GM21423 (cell line): Measurements from ENCODE around the gene LAMP5.

Experiments used
- ATAC-seq: cut with Tn5 transposase; IDR thresholded peaks from one replicate; pipeline ENCODE4 v1.9.1; 2021; ENCODE audit warnings: mild to moderate bottlenecking, moderate library complexity; ENCODE audit not compliant: unreplicated experiment

LAMP5 gene

DNA sequence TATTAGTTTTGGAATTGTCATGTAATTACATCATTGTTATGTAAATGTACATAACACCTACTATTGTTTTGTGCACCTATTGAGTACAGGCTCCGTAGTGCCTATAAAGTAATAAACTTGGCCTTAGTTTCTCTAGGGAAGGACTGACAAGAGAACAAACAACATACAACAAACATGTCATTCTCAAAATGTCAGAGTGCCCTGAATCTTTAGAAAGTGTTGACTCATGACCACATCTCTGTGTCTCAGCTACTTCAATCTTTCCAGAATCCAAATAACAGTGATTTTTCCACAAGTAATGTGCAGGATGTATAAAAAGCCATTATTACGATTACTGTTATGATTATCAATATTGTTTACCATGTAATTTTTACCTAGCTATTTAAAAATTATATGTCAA, 17.2 kb downstream of the LAMP5 start:
- no peak for ATAC-seq

DNA sequence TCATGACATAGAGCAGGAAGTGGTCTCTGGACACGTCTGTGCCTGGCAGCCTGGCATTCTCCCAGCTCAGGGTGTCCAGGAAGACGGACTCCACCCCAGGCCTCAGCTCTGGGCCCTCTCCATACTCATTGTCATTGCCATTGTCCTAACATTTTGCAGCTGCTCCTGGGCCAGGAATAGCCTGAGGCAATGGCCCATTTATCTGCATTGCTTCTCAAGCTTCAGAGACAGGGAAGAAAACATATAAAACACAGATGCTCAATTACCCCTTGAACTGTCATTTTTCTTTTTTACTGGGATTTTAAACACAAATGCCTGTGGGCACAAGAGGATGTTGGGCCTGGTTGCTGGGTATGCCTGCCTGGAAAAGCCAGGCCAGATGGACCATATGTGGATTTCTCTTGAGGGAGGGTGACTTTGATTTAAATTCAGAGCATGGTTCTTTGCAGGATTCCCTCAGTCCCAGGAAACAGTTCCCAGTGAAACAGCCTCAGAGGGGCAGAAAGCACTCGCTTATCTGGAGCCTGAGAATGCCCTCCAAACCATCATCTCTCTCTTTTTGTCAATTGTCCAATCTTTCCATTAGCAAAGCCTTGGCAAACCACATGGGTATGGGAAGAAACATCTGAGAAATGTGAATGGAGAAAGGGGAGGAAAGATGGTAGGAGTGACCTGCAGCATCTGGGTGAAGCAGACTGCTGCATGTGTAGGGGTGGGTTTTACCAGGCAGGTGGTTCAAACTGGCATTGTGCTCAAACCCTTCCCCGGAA, 17.9 kb downstream of the LAMP5 start:
- ATAC-seq: no peak

DNA sequence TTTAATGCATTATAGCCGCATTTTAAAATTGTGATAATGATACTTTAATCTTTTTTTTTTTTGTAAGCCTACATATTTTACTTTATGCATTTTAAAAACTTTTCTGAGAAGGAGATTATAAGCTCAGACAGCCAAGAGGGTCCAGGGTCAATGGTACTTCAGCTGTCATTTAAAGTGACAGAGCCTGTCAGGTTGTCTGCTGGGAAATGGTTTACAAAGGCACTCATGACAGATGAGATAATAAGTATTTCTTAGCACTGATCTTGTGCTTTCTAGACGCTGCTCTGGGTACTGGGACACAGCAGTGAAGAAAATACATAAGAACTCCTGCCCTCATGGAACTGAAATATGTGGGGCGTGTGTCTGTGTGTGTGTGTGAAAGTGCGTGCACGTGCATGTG, 19.6 kb downstream of the LAMP5 start:
- no peak for ATAC-seq

DNA sequence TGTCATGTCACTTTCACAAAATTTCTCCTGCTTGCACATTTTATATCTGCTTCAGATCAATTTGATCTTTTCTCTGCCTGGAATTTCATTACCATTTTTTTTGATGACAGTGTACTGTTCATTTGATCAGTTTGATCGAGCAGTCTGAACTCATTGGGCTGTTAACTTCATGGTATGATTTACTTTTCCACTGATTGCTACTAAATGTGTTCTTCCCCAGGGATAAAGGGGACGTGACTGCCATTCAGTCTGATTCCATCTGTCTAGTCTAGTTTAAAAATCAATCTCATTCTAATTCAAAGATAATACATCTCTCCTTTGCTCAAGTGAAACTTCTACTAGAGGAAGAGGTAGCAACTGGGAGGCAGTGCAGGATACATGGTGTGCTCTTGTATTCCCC, 21.1 kb downstream of the LAMP5 start:
- ATAC-seq: no peak

DNA sequence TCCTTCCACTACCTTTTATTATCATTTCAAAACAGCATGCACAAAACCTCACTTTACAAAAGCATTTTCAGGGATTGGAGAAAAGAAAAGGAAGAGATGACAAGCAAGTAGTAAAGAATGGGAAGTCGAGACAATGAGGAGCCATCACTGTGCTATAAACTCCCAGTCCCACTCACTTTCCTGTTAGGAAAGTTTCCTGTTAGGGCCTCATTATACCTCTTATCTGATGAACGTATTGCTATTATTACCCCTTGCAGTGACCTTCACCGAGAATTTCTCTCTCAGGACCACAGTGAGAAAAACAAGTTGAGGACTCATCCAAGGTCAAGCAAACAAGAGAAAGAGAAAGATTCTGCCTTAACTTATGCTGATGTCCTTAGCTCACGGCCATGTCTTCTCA, 28.8 kb downstream of the LAMP5 start:
- ATAC-seq: no peak

DNA sequence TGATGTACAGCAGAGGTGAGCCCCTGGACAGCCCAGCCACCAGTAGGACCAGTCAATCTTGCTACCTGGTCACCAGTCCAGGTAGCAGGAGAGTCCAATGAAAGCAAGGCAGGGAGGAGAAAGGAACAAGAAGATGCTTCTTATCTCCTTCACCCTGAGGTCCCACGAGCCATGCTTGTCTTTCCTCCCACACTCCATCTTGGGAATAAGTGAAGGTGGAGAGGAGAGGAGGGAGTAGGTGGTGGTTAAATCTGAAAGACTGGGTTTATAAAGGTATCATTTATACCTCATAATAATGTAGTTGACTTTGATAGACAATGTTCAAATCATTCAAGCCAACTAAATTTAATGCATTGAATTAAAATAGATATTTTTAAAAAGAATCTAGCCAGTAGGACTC, 35.9 kb downstream of the LAMP5 start:
- ATAC-seq: no peak

DNA sequence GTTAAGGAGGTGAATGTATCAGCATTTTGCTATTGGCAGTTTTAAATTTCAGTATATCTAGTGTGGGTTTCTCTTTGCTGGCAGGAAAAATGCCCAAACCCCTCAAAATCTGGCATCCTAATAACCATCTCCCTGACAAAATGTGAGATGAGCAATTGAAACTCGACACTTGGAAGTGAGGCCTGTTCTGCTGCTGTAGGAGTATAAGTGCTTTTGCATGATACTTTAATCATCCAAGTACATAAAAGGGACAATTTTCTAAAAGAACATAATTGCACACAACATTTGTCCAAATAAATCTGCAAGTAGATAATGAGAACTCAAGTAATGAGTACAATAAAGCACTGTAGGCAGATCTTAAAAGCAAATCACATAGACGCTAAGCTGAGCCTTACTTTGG, 36.5 kb downstream of the LAMP5 start:
- ATAC-seq: no peak

DNA sequence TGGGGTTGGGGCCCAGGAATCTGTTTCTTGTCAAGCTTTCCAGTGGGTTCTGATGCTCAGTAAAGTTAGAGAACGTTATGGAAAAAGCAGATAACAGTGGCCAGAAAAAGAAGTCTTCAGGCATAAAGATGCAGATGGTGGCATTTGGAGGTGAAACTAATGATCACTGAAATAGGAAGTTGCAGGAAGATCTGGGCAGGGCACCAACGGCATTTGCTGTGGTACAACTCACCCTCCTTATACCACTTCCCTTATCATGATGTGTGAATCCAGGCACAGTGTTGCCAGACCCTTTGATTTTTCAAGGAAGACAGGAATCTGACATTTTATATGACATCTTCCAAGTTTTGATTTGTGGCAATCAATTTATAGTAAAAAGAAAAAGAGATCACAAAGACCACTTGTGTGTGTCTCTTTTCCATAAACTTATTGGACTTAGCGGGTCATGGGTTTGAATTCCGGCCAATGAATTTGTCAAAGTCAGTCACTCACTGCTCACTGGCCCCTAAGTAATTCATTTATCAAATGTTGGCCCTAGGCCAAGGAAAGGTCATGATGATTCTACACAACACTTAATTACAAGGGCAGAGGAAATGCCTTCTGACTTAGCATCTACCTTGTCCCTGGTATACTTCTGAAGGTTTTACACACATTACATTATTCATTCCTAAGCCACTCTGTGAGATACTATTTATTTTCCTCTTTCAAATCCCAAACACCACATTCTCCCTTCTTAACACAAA, 37.6 kb downstream of the LAMP5 start:
- no peak for ATAC-seq

DNA sequence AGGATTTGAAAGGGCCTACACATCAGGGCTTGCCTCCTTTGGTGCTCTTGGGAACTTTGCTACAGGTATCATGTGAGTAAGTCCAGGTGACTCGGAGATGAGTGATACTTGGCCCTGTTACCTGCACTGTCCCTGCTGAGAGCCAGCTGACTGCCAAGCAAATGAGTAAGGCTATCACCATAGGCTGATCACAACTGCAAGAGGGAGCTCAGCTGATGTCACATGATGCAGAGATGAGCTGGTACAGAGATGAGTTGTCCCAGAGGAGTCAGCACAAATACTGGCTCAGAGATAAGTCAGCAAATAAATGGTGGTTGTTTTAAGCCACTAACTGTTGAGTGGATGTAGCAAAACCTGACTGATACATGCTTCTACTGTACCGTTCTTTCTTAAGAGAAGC, 41.4 kb downstream of the LAMP5 start:
- no peak for ATAC-seq

DNA sequence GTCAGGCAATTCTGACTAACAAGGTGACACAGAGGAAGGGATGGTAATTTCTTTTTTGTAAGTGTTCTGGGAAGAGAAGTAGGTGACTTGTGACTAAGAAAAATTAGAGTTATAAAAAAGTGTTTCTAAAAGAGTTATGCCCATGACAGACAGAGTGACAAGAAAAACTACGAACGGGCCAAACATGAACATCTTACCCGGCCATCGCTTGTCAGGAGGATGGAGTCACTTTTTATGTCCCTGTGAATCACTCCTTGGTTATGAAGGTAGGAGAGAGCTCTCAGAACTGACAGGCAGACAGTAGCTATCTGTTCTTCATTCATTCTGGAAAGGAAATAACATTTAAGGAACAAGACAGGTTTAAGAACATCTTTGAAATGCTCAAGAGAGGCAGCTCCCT, 43.0 kb downstream of the LAMP5 start:
- no peak for ATAC-seq

DNA sequence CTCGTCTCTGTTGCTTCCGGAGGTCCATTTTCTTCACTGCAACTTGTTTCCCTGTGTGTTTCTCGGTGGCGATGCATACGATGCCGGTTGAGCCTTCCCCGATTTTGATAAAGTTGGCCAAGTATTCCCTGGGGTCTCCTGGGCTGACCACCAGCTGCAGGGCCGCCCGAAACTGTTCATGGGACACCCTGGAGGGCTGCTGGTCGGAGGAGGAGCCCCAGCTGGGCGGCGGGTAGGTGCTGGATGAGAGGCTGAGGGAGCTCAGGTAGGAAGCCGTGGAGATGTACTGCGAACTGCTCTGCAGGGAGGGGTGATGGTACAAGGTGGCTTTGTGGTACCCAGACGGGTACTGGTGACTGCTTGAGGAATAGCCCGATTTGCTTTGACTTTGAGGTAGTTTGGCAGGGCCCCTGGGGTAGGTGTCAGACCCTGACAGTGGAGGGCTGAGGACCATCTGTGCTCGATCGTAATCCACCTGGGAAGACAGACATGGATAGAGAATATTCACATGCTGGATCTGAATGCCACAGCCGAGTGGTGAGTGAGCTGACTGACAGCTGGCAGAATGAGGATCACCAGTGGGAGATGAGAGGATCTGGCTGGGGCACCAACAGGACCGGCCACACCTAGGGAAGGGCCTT, 51.6 kb downstream of the LAMP5 start:
- ATAC-seq: no peak

DNA sequence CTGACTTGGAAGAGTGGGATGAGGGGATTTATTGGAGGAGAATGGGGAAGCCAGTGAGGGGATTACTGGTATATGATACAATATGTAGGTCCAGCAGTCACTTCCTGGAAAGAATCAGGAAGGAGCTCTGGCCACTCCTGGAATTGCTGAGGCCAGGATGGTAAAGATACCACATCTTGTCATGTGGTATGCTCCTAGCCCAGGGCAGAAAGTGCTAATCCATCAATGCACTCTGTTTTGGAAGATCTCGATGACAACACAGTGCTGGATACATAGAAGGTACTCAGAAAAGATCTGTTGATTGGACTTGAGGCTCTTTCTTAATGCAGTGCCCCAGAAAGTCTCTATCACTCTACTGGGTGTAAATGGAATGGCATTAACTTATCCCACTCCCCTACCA, 52.6 kb downstream of the LAMP5 start:
- ATAC-seq: no peak

DNA sequence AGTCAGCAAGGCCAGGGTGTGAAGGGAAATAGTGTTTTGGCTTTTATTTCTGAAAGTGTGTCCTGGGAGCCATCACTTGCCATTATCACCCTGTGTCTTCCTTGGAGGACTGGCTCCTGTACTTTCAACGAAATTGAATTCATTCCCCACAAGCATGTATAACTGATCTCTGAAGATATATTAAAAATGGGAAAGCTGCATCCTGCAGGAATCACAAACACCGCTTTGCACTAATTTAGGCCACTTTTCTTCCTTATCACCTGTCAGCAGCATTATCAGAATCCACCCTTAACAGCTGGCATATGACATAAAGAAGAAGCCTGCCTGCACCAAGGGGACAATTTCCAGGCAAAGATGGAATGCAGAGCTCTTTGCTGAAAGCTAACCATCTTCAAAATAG, 56.2 kb downstream of the LAMP5 start:
- ATAC-seq: no peak

DNA sequence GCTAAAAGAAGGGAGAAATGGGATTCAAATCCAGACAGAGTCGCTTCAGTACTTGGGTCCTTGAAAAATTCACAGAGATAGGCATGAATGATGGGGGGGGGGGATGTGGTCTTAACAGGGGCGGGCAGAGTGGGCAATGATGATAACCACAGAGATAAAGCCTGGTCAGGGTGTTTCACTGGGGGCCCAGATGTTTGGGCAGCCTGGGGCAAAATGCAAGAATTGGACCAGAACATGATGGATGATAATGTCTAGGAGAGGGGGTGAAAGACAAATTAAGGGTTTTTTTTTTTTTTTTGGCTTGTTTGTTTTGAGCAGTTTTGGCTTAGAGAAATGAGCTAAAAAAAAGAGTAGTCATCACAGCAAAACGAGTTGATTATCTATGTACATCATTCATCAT, 57.4 kb downstream of the LAMP5 start:
- no peak for ATAC-seq

DNA sequence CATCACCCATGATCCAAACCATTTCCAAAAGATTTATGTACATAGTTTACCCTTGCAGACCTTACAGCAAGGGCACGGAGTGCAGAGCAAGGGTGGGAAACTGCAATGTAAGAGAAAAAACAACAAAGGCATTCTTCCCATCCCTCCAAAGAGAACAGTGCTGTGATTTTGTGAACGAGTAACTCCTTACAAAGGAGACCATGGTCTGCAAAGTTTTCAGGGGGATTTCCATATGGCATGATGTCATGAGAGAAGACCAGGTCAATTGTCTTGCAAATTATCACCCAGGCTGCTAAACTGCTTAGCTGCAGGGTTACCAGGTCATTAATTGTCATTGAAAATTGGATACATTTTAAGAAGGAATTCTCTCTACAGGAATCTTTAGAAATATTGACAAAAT, 58.3 kb downstream of the LAMP5 start:
- no peak for ATAC-seq

DNA sequence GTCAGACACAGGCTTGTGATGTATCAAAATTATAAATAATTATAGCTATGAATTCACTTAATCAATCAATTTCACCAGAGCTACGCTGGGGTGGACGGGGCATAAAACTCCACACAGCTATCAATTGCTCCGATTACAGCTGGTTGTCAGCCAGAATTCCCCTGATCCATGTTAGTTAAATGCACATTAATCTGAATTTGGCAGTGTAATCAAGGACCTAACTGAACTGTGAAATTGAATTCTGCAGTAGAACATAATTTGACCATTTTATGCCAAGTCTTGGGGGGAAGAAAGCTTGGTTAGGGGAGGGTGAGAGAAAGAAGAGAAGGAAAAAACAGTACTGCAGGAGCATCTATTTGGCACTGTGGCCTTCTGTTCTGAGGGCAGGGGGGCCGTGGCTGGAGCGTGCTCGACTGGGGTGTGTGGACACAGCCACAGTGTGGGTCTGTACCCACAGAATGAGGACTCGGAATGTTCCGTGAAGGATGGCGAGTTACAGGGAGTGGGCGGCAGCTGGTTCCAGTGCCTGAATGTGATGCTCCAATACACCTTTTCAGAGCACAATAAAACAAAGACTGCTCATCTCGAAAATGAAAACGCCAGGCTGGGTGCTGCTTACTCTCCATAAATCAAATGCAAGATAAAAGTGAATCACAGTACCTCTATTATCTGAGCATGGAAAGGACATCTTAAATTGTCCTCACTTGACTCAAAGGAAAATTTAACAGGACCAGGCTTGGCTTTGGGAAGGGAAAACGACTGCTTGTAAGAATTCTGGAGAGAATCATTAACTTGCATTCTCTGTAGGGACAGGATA, 59.2 kb downstream of the LAMP5 start:
- no peak for ATAC-seq

DNA sequence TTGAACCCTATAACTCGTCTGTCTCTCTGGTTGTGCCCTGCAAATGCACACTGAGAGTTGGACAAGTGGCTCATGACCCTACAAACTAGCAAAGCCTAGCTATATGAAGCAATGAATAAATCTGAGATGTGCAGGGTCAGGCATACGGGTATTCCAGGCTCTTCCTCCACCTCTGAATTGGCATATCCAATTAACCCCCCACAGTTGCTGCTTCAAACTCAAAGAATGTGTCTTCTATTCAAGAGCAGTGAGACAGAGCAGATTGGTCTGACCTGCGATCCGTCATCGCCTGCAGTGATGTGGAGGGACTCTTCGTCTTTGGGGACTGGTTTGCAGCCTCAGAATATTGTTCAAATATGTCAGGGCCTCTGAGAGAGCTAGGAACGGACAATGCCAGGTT, 59.8 kb downstream of the LAMP5 start:
- ATAC-seq: no peak

DNA sequence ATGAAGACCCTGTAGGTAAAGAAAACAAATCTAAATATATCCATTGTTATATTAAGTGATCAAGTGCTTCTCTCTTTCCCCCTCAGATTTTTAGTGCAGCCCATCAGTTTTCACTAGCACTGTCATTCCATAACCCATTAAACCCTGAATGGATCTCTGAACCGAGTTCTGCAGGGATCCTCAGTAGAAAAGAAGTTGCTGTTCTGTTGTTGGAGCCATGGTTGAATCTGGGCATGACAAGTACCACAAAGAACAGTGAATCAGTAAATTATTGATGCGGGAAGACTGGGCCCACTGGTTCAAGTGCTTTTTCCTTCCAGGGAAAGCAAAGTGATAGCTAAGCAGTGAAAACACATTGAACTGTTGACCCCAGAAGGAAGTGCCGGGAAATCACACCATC, 60.4 kb downstream of the LAMP5 start:
- ATAC-seq: no peak

DNA sequence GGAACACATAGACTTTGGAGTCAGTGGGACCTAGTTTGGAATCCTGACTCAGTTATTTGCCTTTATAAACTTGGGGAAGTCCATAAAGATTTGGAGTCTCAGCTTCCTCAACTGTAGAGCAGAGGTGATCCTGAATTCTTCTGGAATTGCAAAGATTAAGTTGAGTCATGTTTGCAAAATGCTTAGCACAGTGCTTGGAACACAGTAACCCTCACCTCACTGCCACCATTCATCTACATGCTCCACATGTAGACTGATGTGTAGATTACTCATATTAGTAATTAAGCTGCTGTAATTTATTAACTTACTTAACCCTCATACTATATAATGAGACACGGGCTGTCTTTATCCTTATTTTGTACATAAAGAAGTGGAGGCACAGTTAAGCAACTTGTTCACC, 61.4 kb downstream of the LAMP5 start:
- no peak for ATAC-seq

DNA sequence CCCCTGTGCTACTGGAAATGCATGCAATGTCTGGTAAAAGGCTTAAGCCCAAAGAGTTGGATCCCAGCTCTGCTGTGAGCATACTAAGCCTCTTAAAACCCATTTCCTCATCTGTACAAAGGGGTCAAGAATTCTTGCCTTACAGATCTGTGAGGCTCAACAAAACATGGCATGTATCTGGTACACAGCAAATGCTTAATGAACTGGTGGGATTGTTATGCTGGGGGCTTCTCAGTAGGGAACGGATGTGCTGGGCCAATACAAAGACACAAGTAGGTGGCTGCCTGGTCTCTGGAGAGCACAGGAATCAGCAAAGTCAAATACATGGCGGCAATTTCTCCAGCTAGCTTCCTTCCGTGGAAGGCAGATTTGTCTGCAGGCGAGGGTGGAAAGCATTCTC, 62.3 kb downstream of the LAMP5 start:
- ATAC-seq: no peak

DNA sequence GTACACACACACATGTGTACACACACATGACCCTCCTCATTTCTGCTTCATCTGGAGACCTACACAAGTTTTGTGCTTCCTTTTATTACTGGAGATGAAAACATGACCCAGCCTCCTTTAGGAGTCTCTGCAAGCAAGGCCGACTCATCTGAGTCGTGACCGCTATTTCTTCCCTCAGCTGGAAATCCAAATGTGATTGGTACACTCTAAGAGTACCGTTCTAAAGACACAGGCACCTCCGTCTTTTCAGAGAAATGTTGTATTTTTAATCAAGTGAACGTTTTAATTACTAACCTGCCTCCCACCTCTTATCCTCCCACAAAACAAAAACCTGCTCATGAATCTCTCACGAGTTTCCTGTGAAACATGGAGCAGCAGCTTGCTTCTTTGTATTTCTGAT, 63.0 kb downstream of the LAMP5 start:
- ATAC-seq: no peak
